Superior temporal gyrus (tissue), 1 donor: ENCODE measurements around the gene PTPRH.
"Not testable (repeated sequence)": the region's sequence is repeated elsewhere in the genome, so short reads cannot be mapped to it uniquely, and the experiment has no call there.

Source experiments
- DNase-seq: peaks from one replicate; pipeline ENCODE4 v3.0.0-alpha.2; 2016; ENCODE audit errors: extremely low spot score

The PTPRH gene

GRCh38 chr19:55179606-55180484, 29.5 kb downstream of the PTPRH start, which contains the start of gene SYT5:
SYT5 (minus strand) TSS chr19:55180289; CDS start chr19:55179041, 1,248 bp downstream.
- no peak for DNase-seq

- DNase-seq, result peak; percentile 83
These were observed 30.3 kb downstream of the PTPRH start for GRCh38 chr19:55178781-55179599.

GRCh38 chr19:55176076-55176475, 33.2 kb downstream of the PTPRH start:
- no peak for DNase-seq

DNA sequence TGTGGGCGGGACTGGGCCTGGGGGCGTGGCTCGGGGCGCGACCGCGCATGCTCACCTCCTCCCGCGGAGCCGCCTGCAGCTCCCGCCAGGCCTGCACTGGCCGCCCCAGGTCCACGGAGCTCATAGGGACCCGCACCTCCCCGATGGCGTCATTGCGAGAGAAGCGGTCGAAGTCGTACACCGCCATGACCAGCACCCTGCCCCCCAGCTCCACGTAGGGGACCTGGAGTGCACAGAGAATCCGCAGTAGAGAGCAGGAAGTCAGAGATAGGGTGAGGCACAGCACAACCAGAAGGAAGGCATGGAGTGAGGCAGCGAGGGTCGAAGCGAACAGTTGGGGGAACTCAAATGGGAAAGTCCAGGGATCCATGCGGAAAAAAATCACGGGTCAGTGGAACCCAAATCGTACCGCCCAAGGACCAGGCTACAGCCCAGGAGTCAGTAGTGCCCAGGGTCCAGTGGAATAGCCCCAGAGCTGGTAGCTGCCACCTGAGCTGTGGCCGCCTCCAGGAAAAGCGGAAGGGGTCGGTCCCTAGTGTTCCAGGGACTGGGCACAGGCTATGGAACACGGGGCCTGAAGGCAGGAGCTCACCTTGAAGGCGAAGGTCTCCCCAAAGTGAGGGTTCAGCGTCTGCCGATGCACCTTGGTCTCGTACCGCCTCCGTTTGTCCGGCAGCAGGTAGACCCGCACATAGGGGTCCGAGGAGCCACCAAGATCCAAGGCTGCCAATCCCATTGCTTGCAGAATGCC, 34.0 kb downstream of the PTPRH start:
- no peak for DNase-seq

- DNase-seq, result no peak
These were observed 34.7 kb downstream of the PTPRH start for GRCh38 chr19:55174425-55175116.

- DNase-seq, result no peak
These were observed 35.4 kb downstream of the PTPRH start for GRCh38 chr19:55173714-55174409.

DNA sequence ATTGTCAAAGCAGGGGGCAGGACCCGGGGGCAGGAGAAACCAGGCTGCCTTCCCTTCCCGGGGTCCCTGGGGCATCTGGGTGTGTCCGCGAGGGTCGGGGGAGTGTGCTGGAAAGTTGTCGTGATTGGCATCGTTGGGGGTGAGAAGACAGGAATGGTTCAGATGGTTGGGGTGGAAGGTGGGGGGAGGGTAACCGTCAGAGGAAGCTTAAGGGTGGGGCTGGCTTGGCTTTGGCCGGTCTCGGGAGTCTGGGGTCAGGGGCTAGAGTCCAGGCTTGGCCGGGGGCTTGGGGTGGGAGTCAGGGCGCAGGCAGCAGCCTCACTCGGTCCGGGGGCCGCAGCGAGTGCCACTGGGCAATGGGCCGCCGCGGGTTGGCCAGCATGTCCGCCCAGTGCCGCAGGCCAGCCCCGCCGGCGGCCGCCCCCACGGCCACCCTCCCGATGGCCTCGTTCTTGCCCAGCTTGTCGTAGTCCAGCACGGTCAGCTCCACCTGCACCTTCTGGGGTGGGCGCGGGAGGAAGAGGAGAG, 36.1 kb downstream of the PTPRH start:
- DNase-seq, result no peak

GRCh38 chr19:55172741-55173140, 36.6 kb downstream of the PTPRH start:
- no peak for DNase-seq

DNA sequence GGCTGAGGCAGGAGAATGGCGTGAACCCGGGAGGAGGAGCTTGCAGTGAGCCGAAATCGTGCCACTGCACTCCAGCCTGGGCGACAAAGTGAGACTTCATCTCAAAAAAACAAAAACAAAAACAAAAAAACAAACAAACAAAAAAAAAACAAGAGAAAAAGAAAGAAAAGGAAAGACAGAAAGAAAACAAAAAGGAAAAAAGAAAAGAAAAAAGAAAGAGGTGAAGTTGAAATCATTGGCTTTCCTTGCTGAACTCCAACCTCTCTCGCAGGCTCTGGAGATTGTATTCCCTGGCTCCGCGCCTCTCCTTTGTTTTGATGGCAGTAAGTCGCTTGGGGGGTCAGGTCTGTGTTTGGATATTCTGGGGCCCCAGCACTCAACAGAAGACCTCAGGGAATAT, 37.0 kb downstream of the PTPRH start:
- DNase-seq, result not testable (repeated sequence)

DNA sequence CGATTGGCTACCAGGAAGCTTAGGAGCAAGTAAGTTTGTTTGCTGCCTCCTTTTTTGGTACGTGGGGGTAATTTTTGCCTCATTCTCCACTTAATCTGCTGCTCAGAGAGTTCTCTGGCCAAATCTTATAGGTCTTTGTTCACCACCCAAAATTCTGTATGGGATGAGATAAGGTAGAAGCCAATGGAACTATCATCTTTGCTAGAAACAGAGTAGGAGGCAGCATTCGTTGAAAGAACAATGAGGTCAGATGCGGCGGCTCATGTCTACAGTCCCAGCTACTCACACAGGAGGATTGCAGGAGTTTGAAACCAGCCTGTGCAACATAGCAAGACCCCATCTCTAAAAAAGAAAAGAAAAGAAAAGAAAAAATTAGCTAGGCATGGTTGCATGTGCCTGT, 37.9 kb downstream of the PTPRH start:
- DNase-seq, result no peak

- DNase-seq, result no peak
These were observed 40.2 kb downstream of the PTPRH start for GRCh38 chr19:55169136-55169535.

GRCh38 chr19:55166530-55167268, 42.6 kb downstream of the PTPRH start, which contains the start of gene DNAAF3:
DNAAF3 (minus strand) TSS chr19:55166613; CDS start chr19:55166413, 200 bp downstream.
- DNase-seq, result peak; percentile 85

DNA sequence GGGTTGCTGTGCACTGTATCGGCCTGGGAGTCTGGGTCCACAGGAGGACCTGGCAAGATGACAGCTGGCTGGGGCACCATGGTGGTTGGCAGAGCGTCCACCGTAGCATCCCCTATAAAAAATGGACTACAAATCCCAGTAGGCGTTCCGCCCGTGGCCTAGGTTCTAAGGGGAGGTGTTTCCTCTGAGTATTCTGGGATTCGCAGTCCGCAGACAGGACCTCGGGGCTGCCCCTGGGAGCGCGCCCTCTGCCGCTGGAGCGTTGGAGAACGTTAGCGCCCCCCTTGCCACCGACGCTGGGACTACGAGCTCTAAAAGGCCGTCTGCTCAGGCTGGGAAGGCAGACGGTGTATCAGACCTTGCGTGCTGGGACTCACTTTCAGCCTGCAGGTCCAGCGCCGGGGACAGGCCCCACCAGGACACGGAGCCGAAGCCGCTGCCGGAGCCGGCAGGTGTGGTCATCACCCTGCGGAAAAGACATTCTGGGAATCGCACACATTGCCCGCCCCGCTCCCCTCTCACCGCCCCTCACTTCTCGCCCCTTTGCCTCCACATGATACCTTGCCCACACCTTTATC, 43.3 kb downstream of the PTPRH start:
- no peak for DNase-seq

DNA sequence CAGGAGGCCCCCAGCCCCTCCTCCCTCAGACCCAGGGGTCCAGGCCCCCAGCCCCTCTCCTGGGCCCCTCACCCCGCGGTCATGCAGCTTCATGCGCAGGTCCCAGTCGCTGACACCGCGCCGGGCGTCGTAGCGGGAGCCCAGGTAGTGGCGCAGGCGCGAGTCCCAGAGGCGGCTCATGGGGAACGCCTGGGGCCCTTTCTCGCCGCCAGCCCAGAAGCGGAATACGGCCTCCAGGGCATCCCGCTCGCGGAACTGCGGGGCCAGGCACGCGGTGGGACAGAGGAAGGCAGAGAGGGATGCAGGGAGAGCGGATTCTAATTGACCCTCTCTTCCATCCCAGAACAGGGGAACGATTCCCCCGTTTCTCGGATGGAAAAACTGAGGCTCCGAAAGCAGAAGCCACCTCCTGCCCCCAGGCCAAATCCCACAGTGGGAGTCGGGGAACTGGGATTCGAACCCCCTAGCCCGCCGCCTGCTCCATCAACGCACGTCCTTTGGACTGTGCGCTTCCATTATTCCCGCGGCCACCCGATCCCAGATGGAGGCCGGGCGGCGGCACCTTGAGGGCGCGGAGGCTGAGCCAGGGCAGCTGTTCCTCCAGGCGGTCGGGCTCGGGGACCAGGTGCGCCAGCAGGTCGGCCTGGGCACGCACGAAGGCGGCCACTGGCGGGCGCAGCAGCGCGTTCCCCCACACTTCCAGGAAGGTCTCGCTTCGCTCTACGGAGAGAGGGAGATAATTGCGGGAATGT, 47.6 kb downstream of the PTPRH start:
- DNase-seq, result no peak

DNA sequence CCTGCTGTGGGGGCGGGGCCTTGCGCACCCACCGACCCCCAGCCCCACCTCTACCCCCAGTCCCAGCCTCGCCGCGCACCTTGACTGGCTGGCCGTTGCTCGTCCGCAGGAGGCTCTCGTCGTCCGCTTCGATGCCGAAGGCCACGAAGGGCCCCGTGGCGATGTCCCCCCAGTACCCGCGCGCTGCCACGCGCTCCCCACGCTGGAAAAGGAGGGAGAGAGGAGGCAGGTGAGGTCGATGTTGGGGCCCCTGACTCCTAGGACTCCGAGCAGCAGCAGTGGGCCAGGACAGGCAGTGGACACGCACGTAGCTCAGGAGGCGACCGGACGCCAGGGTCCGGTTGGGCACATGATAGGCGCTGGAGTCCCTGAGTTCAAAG, 48.3 kb downstream of the PTPRH start:
- no peak for DNase-seq

DNA sequence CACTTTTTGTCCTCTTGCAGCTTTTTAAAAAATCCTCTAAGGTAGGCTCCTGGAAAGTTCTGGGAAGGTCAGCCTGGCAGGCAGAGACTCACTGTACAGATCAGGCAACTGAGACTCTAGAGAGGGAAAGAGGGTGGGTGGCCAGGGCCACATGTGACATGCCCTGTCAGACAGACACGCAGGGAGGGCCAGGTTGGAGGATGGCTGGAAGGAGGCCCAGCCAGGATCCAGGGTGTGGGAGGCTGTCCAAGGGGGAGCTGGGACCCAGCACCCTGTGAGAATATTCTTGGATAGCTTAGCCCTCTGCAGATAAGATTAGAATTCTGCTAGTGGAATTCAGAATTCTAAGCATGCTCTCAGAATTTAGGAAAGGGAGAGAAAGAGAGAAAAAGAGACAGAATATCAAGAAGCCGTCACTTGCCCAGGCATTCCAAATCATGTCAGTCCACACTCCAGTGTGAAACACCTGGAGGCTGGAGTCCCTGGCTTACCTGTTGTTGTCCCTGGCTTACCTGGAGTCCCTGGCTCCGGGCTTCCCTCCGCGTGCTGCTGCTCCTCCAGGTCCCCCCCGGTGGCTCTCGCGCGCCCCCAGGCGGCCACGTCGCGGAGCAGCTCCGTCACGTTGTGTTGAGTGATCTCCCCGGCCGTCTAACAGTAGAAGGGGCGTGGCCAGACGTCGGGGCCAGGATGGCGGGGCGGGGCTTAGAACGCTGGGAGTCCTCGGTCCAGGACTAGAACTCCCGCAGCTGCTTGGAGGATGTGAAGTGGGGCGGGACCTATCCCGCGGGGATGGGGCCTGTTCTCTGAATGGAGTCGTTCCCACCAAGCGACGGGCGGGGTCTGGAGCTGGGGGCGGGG, 48.9 kb downstream of the PTPRH start:
- peak; percentile 41 for DNase-seq

GRCh38 chr19:55158848-55159749, 50.2 kb downstream of the PTPRH start:
- no peak for DNase-seq
